Measurements from ENCODE around the gene ASIC3.
"Not testable (repeated sequence)": the region's sequence is repeated elsewhere in the genome, so short reads cannot be mapped to it uniquely, and the experiment has no call there.

The ASIC3 gene

GRCh38 chr7:151047976-151048815 is at the start of gene ASIC3:
ASIC3 (plus strand) TSS chr7:151048531; CDS start chr7:151048886, 355 bp downstream.
- DNase-seq = no peak

- no peak for DNase-seq
Measured at GRCh38 chr7:150999001-150999400, 49.3 kb upstream of the ASIC3 start.

GRCh38 chr7:150999497-151000230 is 48.7 kb upstream of the ASIC3 start:
- no peak for DNase-seq

- DNase-seq = no peak
Measured at GRCh38 chr7:151000897-151001495, 47.3 kb upstream of the ASIC3 start.

DNA sequence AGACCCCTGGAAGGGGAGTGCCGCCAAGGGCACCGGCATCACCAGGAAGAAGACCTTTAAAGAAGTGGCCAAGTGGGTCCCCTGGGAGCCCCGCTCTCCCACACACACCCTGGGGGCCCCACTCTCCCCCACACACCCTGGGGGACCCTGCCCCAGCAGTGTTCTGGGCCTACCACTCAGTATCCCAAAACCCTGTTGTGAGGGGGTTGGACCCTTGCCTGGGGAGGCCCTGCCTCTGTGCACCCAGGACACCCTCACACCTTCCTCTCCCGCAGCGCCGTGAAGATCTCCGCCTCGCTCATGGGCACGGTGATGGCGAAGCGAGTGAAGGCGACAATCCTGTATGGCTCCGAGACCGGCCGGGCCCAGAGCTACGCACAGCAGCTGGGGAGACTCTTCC is 46.8 kb upstream of the ASIC3 start:
- DNase-seq = no peak

- no peak for DNase-seq
Measured at GRCh38 chr7:151003572-151003971, 44.8 kb upstream of the ASIC3 start.

DNA sequence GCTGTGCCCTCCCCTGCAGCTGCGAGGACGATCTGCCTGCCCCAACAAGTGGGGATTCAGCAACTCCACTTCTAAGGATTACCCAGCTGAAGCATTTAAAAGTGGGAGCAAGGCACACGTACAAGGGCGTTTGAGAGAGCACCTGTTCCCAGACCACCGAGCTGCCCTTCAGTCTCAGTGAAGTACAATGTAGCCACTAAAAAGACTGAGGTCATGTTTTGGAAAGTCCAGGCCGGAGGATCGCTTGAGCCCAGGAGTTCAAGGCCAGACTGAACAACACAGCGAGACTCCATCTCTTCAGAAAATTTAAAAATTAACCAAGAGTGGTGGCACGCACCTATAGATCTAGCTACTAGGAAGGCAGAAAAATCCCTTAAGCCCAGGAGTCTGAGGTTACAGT is 42.8 kb upstream of the ASIC3 start:
- no peak for DNase-seq

DNA sequence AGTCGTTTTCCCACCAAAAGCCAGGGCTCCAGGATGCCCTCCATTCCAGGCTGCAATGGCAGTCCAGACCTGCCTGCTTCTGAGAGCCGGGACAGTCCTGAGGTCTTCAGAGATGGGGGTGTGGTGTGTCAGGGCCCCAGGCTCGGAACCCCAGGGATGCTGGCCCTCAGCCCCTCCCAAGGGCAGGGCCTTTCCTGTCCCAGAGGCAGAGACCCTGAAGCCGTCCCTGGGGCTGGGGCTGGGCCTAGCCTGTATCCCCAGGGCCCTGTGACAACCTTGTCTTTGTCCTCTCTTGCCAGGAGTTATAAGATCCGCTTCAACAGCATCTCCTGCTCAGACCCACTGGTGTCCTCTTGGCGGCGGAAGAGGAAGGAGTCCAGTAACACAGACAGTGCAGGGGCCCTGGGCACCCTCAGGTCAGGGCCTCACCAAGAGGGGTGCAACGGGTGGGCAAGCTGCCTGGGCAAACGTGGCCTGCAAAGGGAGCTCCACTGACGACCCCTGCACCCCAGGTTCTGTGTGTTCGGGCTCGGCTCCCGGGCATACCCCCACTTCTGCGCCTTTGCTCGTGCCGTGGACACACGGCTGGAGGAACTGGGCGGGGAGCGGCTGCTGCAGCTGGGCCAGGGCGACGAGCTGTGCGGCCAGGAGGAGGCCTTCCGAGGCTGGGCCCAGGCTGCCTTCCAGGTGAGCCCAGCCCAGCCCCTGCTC is 41.6 kb upstream of the ASIC3 start:
- DNase-seq = no peak

- no peak for DNase-seq
Measured at GRCh38 chr7:151007469-151007898, 40.8 kb upstream of the ASIC3 start.

- DNase-seq = no peak
Measured at GRCh38 chr7:151008143-151008510, 40.2 kb upstream of the ASIC3 start.

DNA sequence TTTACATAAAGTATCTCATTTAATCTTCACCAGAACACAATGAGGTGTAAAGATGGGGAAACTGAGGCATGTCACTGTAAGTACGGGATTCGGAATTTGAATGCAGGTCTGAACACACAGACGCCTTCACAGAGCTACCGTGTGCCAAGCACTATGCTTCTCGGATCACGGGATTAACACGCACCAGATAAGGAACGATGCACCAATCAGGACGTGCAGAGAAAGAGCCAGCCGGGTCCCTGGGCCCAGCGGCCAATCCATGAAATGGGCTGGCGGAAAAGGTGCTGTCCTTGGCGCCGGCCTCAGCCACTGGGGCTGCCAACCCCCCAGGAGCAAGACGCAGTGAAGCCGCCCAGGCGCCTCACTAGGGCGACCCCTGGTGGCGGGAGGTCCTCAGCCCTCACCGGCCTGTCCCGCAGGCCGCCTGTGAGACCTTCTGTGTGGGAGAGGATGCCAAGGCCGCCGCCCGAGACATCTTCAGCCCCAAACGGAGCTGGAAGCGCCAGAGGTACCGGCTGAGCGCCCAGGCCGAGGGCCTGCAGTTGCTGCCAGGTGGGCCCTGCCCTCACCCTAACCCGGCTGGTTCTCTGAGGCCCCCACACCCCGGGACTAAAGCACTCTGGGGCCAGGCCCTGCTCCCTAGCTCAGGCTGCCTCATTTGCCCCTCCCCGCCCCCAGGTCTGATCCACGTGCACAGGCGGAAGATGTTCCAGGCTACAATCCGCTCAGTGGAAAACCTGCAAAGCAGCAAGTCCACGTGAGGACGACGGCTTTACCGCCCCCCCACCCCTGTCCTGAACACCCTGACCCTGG is 39.6 kb upstream of the ASIC3 start:
- no peak for DNase-seq

- no peak for DNase-seq
Measured at GRCh38 chr7:151009327-151010036, 38.8 kb upstream of the ASIC3 start.

DNA sequence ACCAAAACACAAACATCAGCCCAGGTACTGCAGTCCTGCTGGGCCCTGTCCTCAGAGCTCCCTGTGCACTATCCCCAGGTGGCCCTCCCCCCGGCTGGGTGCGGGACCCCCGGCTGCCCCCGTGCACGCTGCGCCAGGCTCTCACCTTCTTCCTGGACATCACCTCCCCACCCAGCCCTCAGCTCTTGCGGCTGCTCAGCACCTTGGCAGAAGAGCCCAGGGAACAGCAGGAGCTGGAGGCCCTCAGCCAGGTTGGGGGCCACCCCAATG is 38.4 kb upstream of the ASIC3 start:
- DNase-seq = no peak

- no peak for DNase-seq
Measured at GRCh38 chr7:151010307-151011096, 37.8 kb upstream of the ASIC3 start.

DNA sequence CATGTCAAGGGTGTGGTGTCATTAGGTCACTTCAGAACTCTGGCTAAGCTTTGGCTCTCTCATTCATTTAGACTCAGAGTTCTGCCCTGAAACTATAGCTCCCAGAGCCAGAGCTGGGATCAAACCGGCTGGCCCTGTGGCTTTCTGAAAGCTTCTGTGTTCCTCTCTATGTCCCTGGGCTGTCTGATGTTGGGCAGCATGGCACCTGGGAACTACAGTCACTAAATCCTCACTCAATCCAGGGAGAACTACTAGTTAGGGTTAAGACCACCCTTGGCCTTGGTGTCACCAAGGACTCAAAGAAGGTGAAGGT is 37.3 kb upstream of the ASIC3 start:
- no peak for DNase-seq

GRCh38 chr7:151011616-151012015 is 36.7 kb upstream of the ASIC3 start:
- DNase-seq = not testable (repeated sequence)

DNA sequence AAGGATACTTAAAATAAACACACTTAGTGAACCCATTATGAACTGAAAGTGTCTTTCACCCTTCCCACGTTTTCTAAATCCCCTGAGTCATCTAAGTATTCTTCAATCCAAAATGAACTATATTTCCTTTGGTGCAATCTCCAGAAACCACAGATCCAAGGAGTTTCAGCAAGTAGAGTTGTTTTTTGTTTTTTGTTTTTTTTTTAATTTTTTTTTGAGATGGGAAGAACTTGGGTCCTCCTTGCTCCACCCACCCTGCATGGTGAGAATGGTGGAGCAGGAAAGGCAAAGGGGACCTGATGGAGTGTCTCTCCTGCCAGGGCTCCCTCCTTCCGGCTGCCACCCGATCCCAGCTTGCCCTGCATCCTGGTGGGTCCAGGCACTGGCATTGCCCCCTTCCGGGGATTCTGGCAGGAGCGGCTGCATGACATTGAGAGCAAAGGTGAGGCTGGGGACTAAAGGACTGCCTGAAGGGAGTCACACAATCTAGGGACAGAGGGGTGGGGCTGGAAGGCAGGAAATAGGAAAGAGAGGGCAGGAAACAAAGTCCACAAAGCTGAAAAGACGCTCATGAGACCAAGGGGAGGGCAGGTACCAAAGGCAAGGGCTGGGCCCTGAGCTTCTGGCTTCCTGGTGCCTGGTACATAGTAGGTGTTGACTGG is 36.2 kb upstream of the ASIC3 start:
- no peak for DNase-seq

- no peak for DNase-seq
Measured at GRCh38 chr7:151012911-151013347, 35.4 kb upstream of the ASIC3 start.

DNA sequence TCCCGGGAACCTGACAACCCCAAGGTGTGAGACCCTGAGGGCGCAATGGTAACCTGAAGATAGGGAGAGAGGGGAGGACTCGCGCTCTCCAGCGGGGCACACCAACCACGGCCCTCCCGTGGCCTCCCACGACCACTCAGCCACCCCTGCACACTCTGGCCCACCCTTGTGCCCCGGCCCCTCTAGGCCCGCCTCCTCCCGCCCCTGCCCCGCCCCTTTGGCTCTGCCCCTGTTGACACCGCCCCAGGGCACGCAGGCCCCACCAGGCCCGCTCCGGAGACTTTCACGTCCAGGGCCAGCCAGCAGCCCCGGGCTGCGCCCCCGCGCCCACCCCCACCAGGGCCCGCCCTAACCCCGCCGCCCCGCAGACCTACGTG is 35.0 kb upstream of the ASIC3 start:
- DNase-seq = no peak

DNA sequence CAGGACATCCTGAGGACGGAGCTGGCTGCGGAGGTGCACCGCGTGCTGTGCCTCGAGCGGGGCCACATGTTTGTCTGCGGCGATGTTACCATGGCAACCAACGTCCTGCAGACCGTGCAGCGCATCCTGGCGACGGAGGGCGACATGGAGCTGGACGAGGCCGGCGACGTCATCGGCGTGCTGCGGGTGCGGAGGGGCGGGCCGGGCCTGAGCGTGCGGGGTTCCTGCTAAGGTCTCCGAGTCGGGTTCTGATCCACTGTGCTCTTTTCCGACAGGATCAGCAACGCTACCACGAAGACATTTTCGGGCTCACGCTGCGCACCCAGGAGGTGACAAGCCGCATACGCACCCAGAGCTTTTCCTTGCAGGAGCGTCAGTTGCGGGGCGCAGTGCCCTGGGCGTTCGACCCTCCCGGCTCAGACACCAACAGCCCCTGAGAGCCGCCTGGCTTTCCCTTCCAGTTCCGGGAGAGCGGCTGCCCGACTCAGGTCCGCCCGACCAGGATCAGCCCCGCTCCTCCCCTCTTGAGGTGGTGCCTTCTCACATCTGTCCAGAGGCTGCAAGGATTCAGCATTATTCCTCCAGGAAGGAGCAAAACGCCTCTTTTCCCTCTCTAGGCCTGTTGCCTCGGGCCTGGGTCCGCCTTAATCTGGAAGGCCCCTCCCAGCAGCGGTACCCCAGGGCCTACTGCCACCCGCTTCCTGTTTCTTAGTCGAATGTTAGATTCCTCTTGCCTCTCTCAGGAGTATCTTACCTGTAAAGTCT is 34.4 kb upstream of the ASIC3 start:
- DNase-seq = no peak
